Thyroid gland (tissue), 4 donors: ENCODE results near the gene ACVR1B.

ENCODE experiments used
- CTCF ChIP-seq, 6 experiments: fragments of 200-600 bp in 3 of 6; fragments of 450-650 bp in 3 of 6; sonication (generic) in 3 of 6; IDR thresholded peaks; one replicate each; pipeline ENCODE4 v1.5.1; 2016 to 2019; ENCODE audit warnings: antibody characterized with exemption in 6 of 6, mild to moderate bottlenecking in 2 of 6, inconsistent platforms in 1 of 6, moderate library complexity in 1 of 6
- POLR2A ChIP-seq, 2 donors: fragments of 450-650 bp; IDR thresholded peaks; one replicate each; pipeline ENCODE4 v1.6.1; 2017; ENCODE audit warnings: antibody characterized with exemption in 2 of 2, mild to moderate bottlenecking in 2 of 2, moderate library complexity in 1 of 2

GRCh38 chr12:51913071-51914033, 38.1 kb upstream of the ACVR1B start:
- TF ChIP-seq POLR2A (IDR thresholded peaks at IDR 0.05) (no peak), CTCF (IDR thresholded peaks at IDR 0.05) (no peak)
